NCI-H510A (cell line): ENCODE results near the gene IL24.

Experiments used
- DNase-seq: peaks from one replicate; lab custom pipeline; 2025; lab: John Stamatoyannopoulos, UW

Gene IL24

DNA sequence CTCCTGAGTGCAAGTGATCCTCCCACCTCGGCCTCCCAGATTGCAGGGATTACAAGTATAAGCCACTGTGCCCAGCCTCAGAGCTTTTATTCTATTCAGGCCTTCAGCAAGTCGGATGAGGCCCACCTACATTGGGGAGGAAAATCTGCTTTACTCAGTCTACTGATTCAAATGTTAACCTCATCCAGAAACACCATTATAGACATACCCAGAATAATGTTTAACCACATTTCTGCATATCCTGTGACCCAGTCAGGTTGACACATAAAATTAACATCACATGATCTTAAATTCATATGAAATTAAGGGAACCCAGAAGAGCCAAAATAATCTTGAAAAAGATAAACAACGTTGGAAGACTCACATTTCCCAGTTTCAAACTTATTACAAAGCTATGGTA is 16.9 kb upstream of the IL24 start:
- no peak for DNase-seq

DNA sequence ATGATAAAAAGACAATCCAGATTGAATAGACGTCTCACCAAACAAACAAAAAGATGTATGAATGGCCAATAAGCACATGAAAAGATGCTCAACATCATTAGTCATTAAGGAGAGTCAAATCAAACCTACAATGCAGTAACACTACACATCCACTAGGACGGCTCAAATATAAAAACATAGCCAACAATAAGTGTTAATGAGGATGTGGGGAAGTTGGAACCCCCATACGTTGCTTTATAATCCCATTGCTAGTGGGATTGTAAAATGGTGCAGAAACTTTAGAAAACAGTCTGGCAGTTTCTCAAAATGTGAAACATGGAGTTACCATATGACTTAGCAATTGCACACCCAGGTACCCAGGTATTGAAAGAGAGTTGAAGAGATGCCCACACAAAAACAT is 14.7 kb upstream of the IL24 start:
- no peak for DNase-seq

DNA sequence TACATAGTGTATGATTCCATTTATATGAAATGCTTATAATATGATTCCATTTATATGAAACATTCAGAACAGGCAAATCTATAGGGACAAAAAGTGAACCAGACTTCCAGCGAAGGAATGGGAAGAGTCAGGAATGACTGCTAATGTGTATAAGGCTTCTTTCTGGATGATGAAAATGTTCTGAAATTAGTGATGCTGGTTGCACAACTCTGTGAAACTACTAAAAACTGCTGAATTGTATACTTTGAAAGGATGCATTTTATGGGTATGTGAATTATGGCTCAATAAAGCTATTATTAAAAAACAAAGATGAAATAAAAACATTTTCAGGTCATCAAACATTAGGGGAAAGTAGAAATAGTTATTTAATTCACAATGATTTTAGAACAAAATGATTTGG is 14.1 kb upstream of the IL24 start:
- DNase-seq, result no peak

DNA sequence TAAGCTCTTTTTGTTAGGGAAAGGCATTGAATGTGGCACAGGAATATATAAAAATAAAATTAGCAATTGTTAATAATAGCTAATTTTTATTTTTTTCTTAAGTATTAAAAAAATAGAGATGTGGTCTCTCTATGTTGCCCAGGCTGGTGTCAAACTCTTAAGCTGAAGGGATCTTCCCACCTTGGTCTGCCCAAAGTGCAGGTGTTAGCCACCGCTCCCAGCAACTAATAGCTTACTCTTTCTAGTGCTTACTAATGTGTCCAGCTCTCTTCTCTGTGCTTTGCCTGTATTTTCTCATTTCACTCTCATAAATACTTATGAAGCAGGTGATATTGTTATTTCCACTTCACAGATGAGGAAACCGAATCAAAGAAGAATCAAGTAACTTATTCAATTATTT is 13.4 kb upstream of the IL24 start:
- no peak for DNase-seq

DNA sequence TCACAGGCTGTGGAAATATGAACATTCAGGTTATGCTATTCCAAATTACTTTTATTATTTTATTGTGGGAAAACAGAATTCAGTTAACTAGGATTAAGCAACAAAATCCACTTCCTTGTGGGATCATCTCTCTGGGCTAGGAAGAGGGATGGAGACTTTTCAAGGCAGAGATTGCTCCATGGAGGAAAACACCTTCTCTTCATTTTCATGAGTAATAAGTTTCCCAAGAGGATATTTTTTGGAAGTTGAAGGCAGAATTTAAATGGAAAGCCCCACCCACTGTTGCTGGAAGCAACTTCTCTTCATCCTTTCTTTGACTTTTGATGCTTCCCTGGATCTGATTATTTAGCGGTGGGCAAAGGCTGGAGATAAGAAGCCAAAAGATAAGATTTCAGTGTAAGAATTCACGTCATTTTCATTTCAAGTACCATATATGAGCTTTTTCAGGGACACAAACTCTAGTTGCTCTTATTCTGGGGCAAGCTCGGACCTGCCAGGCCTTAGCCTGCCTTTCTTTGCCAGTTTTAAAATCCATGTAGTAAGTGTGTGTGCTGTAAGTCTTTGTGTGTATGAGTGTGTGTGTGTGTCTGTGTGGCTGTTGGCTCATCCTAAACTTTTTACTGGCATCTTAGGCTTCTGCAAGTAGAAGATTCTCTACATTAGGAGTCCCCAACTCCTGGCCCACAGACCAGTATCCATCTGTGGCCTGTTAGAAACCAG is 11.7 kb upstream of the IL24 start:
- no peak for DNase-seq

DNA sequence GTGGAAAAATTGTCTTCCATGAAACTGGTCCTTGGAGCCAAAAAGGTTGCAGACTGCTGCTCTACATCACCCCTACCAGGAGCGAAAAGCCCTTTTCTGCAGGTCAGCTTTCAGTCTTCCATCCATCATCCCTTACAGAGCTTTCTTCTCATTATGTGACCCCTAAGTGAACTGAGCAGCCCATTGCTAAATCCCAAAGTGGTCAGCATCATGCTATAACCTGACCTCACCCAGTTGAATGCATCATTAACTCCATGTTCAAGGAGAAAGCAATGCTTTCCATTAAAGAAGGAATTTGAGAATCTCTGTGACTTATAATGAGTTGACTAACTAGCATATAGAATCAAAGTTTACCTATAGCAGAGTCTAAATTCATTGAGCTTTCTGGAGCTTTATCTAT is 10.4 kb upstream of the IL24 start:
- DNase-seq, result no peak

DNA sequence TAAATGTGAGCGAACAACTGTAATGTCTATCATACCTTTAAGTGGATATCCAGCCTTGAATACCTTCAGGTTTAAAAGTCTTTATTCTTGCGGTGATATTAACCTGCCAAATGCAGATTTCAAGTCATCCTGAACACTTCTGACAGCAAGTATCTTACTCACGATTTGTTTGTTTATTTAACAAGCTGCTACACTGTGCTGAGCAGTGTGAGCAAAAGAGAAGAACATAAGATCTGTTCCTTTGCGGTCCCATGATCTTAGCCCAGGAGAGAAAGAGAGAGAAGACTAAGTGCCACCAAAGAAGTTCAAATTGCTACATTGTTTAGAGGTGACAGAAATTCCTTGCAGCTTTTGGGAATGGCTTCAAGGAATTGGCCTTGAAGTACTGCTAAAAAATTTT is 9.5 kb upstream of the IL24 start:
- no peak for DNase-seq

DNA sequence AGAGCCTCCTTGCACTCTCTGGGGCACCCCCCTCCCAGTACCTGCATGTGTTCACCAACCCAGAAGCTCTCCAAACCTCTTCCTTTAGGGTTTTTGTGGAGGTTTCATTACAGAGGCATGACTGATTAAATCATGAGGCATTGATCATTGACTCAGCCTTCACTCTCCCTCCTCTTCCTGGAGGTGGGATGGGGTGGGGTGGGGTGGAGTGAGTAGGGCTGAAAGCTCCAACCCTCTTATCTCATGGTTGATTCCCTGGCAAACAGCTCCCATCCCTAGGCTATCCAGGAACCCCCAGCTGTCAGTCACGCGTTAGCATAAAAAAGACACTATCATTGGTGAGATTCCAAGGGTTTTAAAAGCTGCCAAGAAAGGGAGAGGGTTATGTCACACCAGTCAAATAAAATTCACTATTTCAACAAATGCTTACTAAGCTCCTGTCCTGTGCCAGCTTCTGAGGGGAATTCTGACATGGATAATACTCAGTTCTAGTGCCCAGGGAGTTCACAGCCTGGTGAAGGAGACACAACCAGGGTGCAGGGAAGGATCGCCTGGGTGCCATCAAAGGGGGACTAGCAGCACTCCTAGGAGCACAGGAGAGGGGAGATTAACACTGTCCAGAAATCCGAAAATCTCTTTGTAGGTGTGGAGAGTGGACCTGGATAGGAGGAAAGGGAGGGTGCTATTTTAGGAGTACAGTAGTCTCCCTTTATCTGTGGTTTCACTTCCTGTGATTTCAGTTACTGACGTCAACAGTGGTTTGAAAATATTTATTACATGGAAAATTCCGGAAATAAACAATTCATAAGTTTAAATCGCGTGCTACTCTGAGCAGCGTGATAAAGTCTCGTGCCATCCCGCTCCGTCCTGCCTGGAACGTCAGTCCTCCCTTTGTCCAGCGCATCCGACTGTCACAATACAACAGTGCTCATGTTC is 6.8 kb upstream of the IL24 start:
- no peak for DNase-seq

DNA sequence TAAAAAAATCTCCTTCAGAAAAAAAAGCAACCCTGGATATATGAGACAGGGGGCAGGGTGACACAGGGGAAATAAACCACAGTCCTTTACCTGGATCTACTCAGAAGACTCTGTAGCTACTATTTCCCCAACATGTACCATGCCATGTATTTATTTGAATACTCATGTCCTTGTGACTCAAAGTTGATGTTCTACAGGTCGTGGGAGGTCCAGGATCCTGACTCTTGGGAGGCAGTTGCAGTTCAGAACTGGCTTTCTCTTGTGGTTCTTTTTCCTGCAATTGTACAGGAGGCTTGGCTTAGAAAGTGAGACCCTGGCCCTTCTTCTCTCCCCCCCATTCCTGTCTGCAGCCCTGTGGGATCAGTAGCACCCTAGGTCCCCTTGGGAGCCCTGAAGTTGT is 5.8 kb upstream of the IL24 start:
- DNase-seq, result no peak

DNA sequence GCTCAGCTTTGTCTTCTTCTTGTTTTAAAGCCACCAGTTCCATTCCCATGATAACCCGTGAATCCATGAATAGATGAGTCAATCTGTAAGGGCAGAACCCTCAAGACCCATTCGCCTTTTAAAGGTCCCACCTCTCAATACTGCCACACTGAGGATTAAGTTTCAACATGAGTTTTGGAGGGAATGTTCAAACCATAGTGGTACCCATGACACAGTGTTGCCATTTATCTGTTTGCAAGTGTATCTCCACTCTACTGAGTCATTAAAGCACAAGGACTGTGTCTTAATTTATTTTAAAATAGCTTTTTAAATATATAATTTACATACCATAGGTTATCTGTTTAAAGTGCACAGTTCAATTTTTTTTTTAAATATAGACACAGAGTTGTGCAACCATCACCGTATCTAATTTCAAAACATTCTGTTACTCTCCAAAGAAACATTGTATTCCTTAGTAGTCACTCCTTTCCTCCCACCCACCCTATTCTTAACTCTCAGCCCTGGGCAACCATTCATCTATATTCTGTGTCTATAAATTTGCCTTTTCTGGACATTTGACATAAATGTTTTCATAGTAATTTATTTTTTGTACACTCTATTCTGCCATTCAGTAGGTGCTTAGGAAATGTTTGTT is 4.8 kb upstream of the IL24 start:
- DNase-seq, result no peak

DNA sequence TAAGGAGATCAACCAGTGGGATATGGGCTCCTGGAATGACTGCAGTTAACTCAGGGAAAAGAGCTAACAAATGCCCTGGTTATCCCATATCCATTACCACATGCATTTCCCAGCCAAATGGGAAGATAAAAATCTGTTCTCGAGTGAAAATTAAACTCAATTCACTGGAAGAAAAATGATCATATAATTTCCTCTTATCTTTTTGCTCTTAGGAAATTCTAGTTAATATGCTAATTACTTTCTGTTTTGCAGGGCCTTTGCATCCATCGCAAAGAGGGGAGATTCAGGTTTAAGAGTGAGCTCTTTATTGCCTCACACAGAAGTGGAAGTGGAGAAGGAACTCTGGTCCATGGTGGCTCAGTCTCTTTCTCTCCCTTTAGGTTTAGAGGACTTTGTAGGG is 3.9 kb upstream of the IL24 start:
- DNase-seq, result no peak

DNA sequence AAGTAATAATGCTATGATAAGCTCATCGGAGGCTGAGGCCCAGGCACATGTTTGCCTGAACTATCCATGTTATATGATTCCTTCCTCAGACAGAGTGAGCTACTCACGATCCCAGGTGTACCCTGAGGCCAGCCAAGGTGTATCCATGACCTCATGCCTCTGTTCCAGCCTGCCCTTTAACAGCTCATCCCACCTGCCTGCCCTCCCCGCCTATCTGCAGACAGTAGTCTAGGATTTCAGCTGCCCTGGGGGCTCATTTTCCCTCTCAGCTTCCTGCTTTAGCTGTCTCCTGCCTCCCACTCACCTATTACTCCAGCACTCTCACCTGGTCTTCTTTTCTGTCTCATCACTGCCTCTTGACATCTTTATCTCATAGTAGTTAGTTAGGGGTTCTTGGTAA is 1.9 kb upstream of the IL24 start:
- DNase-seq, result peak; percentile 82

DNA sequence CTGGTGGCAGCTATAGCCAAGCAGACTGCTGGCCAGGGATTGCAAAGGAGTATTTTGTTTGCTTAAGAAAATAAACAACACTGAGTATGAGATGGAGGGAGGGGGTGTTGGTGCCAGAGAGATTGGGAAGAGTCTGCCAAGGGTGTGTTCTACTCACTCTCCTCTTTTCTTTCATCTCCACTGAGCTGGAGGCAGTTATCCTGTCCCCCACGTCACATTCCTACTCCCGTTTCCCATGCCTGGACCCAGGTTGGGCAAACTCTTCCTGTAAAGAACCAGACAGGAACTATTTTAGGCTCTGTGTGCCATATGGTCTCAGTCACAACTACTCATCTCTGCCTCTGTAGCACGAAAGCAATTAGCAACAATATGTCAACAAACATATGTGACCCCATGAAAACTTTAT is 1.4 kb upstream of the IL24 start:
- DNase-seq, result peak; percentile 40

DNA sequence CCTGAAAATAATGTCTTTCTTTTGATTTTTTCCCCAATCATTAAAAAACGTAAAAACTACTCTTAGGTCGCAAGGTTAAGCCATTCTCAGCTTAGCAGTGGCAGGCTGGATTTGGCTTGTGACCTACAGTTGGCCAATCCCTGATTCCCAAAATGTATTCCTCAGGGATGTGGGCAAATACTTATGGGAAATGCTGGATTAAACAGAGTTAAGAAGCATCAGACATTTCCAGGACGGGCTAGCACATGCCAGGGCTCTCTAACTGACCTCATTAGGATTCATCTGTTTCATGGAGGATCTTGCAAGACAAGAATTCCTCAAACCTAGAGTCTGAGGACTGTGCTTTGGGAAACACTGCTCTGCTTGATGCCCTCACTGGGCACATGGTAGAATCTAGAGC is 982 bp upstream of the IL24 start:
- DNase-seq, result no peak

DNA sequence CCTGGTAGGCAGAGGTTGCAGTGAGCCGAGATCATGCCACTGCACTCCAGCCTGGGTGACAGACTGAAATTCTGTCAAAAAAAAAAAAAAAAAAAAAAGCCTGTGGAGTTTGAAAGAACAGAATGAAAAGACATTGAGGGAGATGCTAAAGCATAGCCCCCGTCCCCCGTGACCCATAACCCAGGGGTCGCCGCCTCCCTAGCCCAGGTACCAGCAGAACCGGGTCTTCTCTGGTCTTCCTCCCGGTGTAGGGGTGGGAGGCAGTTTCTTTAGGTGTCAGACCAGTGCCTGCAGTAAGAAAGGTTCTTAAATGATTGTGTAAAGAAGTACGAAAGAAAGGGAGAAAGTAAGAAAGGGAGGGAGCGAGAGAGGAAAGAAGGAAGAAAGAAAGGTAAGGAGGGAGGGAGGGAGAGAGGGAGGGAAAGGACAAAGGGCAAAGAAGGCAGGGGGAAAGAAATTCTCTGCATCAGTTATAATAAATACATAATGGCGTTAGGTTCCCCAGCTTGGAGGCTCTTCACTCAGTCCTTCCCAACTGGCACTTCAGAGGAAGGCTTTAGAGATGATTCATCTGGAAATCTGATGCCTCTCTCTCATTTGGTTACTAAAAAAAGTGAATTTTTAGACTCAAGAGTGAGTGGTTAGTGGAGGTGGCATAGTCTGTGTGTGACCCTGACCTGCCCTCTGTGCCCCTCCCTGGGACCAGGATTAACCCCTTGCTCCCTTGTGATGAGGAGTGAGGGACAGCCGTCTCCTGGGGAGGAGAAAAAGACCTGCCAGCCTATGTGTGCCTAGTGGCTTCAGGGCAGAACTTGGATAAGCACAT is 1.1 kb downstream of the IL24 start:
- DNase-seq, result peak; percentile 13

DNA sequence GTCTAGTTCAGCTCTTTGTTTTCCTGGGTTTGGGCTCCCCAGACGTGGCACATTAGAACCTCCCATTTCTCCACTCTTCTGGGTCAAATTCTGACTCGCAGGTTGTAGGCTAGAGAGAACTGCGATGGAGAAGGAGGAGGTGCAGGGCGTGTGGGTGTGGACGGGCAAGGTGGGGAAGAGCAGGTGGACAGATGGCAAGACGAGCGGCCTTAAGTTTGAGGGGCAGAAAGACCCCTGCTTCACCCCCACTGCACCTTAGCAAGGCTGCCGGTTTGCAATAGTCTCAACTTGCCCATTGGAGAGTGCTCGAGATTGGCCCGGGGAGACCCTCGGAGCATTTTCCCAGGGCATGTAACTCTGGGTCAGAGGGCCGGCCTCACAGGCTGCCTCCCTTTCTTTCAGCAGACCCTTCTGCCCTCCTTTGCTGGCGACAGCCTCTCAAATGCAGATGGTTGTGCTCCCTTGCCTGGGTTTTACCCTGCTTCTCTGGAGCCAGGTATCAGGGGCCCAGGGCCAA is 1.7 kb downstream of the IL24 start:
- no peak for DNase-seq

DNA sequence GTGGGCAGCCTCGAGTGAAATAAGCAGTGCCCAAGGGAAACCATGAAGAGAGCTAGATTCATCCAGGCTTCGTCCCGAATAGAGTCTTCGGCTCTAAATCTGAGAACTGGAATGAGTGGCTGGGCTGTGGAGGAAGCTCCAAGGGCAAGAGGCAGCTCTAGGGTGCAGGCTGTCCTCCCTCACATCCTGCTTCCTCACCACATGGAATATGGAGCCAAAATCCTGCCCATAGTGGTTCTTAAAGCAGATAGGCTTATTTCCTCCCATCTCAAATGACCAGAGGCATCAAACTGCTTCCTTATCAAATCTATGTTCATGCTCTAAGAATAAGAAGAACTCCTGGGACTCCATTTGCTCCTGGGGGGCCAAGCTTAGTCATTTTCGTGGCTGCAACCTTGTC is 2.5 kb downstream of the IL24 start:
- no peak for DNase-seq

DNA sequence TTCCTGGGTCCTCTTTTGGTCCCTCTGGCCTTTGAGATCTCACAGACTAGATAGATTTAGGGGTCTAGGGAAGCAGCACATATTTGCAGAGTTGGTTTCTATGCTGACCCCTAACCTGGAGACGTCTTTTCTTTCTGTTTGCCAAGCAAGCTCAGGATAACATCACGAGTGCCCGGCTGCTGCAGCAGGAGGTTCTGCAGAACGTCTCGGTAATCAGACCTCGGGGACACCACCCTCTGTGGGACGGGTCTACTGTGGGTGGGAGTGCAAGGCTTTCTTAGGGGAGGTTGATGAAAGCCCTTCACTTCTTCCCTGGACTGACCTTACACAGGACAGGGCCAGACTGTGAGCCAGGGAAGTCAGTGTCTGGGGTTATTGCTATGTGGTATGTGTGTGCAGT is 2.9 kb downstream of the IL24 start:
- DNase-seq, result no peak

DNA sequence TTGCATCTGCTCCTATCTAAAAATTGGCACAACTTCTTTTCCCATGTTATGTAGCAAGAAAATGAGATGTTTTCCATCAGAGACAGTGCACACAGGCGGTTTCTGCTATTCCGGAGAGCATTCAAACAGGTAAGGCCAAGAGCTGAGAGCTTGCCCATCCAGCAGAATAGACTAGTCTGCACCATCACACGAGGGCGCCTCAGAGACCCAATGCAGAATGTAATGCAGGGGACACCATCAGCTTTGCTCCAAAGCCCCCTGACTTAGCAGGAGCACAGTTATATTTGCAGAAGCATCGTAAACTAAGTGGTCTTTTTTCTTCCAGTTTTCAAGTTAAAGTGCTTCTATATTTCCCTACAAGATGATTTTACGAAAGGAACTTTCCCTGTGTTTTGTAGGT is 4.7 kb downstream of the IL24 start:
- no peak for DNase-seq

DNA sequence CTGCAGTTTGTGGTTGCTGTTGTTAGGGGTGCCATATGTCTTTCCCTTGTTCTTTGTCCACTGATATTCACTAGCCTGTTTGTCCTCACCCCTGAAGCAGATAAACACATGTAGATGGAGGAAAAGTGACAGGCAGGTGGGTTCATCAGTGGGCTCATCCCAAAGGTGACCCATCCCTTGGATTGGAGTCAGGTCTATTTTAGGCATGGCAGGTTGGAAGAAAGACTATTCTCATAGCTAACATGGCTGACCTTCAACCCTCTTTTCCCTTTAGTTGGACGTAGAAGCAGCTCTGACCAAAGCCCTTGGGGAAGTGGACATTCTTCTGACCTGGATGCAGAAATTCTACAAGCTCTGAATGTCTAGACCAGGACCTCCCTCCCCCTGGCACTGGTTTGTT is 5.5 kb downstream of the IL24 start:
- no peak for DNase-seq

DNA sequence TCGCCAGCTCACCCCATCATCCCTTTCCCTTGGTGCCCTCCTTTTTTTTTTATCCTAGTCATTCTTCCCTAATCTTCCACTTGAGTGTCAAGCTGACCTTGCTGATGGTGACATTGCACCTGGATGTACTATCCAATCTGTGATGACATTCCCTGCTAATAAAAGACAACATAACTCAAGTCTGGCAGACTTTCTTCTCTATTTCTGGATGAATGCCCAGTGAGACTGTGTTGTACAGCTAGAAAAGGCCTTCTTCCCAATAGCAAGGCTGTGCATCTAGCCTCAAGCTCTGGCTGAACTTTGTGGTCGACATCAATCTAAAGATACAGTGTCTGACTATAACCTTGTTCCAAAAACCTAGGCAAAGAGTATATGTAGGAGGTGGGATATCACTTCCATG is 6.4 kb downstream of the IL24 start:
- no peak for DNase-seq
